A673 (cell line): ENCODE measurements around the gene SLC2A9.

Source experiments
- CTCF ChIP-seq: fragments of 300-800, 200-600 bp; sonication (generic); conservative IDR thresholded peaks from 2 replicates; pipeline ENCODE4 v1.5.1; 2017; ENCODE audit warnings: low read depth, mild to moderate bottlenecking, antibody characterized with exemption, low read length, moderate library complexity, mixed read lengths
- EZH2 ChIP-seq: fragments of 200-600 bp; sonication (generic); IDR thresholded peaks from 2 replicates; pipeline ENCODE4 v1.6.1; 2017; ENCODE audit warnings: borderline replicate concordance, low read depth, mild to moderate bottlenecking, mixed read lengths, antibody characterized with exemption, low read length; ENCODE audit not compliant: poor library complexity, severe bottlenecking

GRCh38 chr4:10034136-10034535, 12.8 kb upstream of the SLC2A9 start:
- TF ChIP-seq CTCF (no peak), EZH2 (no peak)
